8988T (cell line): ENCODE results near the gene WNK2.

Source experiments
- DNase-seq: peaks from one replicate; pipeline ENCODE4 v3.0.0; 2011

WNK2 gene

DNA sequence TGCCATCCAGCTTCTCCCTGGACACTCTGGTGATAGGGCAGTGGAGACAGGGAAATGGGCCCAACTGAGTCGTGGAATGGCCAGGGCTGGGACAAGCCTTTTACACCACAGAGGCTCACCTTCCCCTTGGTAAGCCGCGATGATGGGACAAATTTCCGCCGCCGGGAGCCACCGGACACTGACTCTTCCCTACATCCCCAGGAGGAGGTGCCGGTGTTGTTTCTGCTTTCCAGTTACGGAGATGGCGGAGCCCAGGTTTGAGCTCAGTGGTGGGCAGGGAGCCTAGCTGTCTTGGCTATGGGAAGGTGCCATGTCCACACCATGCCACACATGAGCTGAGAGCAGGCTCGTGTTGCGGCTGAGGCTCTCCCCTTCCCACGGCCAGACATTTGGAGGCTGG, 19.9 kb upstream of the WNK2 start:
- no peak for DNase-seq

DNA sequence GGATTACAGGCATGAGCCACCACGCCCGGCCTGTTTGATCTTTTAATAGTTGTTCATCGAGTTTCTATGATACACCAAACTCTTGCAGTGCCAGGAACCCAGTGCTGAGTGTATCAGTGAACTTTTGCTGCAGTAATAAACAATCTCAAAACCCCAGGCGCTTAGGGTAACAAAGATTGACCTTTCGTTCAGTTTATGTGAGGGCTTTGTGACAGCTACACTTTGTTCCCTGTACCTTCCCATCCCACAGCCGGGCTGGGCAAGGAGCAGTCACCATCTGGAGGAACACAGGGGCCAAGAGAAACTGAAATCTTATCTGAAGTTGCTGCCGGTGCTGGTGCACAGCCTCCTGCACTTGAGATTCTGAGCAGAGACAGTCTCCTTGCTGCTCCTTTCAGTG, 17.2 kb upstream of the WNK2 start:
- no peak for DNase-seq

DNA sequence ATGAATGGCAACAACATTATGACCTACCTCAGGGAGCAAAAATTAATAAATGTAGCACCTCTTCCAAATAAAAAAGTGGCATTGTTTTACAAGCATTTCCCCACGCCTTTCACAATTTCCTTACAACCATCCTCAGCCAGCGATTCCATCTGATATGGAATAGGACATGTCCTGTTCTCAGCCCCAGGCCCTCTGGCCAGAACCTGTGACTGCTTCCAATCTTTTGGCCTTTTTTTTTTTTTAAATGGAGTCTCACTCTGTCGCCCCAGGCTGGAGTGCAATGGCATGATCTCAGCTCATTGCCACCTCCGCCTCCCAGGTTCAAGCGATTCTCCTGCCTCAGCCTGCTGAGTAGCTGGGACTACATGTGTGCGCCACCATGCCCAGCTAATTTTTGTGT, 16.8 kb upstream of the WNK2 start:
- DNase-seq = no peak

GRCh38 chr9:93167838-93168237, 16.1 kb upstream of the WNK2 start:
- DNase-seq = no peak

- DNase-seq = no peak
Observed at GRCh38 chr9:93168581-93168980, 15.4 kb upstream of the WNK2 start.

- DNase-seq = no peak
Observed at GRCh38 chr9:93169444-93169843, 14.5 kb upstream of the WNK2 start.

DNA sequence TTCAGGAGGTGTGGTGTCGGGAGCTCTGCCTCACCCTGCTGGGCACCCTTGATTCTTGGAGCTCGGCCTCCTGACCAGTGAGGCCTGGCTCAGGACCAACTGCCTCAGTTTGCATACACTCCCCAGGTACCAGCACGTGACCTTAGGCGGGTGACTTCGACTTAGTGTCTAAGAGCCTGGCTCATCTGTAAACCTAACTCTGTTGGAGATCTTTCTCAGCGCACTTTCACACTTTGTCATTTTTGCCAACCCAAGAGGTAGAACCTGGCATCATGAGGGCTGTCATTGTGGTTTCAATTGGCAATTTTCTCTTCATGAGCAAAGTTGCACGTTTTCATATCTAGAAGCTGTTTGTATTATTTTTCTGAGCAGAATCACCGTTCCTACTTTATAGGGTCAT, 13.4 kb upstream of the WNK2 start:
- DNase-seq = no peak

- DNase-seq = no peak
Observed at GRCh38 chr9:93171261-93171990, 12.5 kb upstream of the WNK2 start.

GRCh38 chr9:93172666-93173364, 11.1 kb upstream of the WNK2 start:
- DNase-seq = no peak

DNA sequence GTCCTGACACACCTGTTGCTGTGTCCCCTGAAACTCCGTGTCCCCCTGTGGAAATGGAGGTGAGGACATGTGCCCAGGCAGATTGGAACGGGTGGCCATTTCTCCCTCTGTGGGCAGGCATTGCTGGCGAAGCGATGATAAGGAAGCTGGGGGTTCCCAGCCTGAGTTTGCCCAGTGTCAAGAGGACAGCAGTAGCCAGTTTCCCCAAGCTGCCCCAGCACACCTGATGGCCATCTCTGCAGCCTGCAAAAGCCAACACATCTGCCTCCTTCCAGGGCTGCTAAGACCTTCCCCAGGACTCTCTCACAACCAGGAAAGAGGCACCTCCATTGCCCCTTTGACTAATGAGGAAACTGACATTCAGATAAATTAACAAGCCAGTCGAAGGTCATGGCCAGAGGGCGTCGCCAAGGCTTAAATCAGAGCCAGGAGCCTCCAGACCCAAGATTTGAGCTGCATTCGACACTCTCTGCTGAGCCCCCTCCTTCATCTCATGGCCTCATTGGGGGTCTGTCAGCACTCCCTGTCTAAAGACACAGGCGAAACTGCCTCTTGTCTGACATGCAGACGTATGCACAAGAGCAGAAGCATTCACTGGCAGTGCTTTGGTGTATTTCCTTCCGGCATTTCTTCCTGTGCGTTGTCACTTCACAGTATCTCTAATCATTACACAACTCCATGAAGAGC, 10.4 kb upstream of the WNK2 start:
- DNase-seq = no peak

GRCh38 chr9:93174976-93175375, 9.0 kb upstream of the WNK2 start:
- no peak for DNase-seq

- DNase-seq = no peak
Observed at GRCh38 chr9:93177676-93178075, 6.3 kb upstream of the WNK2 start.

GRCh38 chr9:93178851-93179786, 4.8 kb upstream of the WNK2 start:
- no peak for DNase-seq

DNA sequence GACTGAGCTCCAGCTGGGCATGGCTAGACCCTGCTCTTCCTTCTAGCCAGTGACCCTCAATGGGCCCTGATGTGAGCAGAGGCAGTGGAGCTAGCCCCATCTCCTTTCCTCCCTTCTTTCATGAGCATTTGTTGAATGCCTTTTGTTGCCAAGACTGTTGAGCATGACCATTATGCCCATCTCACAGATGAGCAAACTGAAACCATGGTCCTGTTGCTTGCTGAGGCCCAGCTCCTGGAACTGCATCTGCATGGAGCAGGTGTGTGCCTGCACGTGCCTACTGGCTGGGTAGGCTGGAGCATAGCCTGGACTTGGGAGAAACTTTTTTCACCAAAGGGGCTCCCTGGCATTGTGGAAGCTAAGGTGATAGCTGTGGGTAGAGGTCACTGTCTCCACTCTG, 3.0 kb upstream of the WNK2 start:
- DNase-seq = no peak

DNA sequence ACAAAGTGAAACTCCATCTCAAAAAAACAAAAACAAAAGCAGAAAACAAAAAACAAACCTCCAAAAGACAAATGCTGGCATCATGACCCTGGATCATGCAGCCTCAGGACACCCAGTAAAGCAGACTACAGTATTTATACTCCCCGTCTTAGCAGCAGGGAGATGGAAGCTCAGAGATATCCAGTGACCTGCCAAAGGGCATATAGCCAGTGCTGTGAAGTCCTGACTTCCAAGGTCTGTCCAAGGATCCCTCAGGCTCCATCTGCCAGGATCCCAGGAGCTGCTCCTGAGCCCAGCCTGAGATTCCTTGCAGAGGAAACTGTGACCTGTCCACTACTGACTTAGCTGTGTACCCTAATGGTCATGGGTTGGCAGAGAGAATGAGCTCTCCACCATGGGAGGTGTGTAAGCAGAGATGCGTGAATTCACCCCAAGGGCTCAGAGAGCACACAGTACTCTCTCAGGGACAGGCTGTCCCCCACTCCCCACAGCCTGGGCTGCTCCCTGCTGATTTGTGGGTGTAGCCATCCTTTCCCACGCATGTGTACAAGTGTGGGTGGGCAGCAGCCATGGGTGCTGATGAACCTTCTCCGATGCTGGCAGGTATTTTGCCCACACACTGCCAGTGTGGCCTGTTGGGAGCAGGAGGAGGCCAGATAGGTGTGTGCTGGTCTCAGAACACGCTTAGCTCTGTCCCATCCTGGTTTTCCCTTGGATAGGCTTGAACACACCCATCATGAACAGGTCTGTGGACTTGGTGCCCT, 2.1 kb upstream of the WNK2 start:
- no peak for DNase-seq

- no peak for DNase-seq
Observed at GRCh38 chr9:93182572-93182971, 1.4 kb upstream of the WNK2 start.

DNA sequence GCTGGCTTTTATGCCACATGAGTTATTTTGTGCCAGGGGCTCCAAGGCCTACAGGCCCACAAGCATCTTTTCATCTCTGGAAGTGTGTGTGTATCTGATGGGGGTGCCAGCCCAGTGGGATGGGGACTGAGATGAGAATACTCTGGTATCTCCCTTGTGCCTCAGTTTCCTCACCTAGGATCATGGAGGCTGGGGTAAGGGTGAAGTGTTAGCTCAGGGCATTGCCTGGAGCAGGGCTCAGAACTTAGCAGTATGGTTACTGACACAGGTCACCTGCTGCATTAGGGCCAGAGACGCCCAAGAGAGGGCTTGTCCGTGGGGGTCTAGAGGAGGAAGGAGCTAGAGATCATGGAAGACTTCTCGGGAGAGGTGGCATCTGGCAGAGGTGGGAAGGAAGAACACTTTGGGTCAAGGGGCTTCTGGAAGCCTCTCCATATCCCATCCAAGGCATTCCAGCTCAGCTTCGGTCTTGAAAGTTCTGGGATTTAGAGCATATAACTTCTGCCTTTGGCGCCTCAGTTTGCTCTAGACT, 742 bp upstream of the WNK2 start:
- no peak for DNase-seq

GRCh38 chr9:93184432-93185265, 710 bp downstream of the WNK2 start:
- peak; percentile 96 for DNase-seq

DNA sequence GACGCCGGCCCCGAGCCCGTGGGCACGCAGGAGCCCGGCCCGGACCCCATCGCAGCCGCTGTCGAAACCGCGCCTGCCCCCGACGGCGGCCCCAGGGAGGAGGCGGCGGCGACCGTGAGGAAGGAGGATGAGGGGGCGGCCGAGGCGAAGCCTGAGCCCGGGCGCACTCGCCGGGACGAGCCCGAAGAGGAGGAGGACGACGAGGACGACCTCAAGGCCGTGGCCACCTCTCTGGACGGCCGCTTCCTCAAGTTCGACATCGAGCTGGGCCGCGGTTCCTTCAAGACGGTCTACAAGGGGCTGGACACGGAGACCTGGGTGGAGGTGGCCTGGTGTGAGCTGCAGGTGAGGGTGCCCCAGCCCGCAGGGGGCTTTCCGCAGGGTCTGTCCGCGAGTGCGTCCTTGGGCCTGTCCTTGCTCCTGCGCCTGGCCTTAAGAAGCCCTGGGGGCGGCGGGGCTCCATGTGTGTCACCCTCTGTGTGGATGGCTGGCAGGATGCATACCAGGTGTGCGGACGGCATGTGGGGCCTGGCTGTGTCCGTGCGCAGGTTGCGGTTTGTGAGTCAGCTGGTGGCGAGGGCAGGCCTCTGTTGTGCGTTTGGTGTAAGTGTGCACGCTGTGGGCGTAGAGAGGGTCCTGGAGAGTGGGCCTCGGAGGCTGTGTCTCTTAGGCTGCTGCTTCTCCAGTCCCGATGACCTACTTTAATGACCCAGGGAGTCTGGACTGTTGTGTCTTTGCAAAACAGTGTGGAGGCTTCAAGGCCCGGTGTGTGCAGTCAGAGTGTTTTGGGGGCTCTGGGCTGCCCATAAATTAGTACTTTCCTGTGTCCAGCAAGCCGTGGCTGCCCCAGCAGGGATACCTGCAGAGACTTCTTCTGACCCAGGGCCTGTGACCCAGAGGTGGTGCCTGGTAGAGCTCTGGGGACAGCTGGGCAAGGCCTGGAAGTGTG, 1.6 kb downstream of the WNK2 start:
- no peak for DNase-seq
